Muscle layer of duodenum (tissue), 2 donors: Measurements from ENCODE around the gene ACTRT2.

Experiments
- H3K27ac ChIP-seq: one replicate; pipeline ENCODE4 v1.7.0; 2013; ENCODE audit warnings: mild to moderate bottlenecking, low read length
- H3K27me3 ChIP-seq: one replicate; pipeline ENCODE4 v1.7.0; 2013; ENCODE audit warnings: low read depth, mild to moderate bottlenecking, control low read depth, low read length
- H3K36me3 ChIP-seq, 2 donors: one replicate each; pipeline ENCODE4 v1.7.0; 2013; ENCODE audit warnings: low read length in 2 of 2, control low read depth in 1 of 2, mild to moderate bottlenecking in 1 of 2; ENCODE audit not compliant: insufficient read depth in 2 of 2, control insufficient read depth in 1 of 2
- H3K4me1 ChIP-seq, 2 donors: one replicate each; pipeline ENCODE4 v1.7.0; 2013; ENCODE audit warnings: low read length in 2 of 2, mild to moderate bottlenecking in 2 of 2, control low read depth in 1 of 2, moderate library complexity in 1 of 2; ENCODE audit not compliant: insufficient read depth in 2 of 2, control insufficient read depth in 1 of 2
- H3K4me3 ChIP-seq, 2 donors: one replicate each; pipeline ENCODE4 v1.7.0; 2013; ENCODE audit warnings: low read length in 2 of 2, low read depth in 1 of 2, mild to moderate bottlenecking in 1 of 2
- H3K9me3 ChIP-seq, 2 donors: one replicate each; pipeline ENCODE4 v1.7.0; 2013; ENCODE audit warnings: low read length in 2 of 2, control low read depth in 1 of 2, mild to moderate bottlenecking in 1 of 2; ENCODE audit not compliant: control insufficient read depth in 1 of 2
- donor health status: healthy.

ACTRT2 gene

GRCh38 chr1:2999571-2999970, 21.7 kb upstream of the ACTRT2 start:
- H3K27ac ChIP-seq, result no peak overlapping the region

GRCh38 chr1:3000214-3000613, 21.1 kb upstream of the ACTRT2 start:
- H3K9me3 ChIP-seq, result peaks cover 0 to 4% of the 10 kb centered on the region in 2 donors
- H3K4me3 ChIP-seq, result no peak overlapping the region
- H3K4me1 ChIP-seq, result no peaks in the 10 kb centered on the region
- no peaks in the 10 kb centered on the region for H3K36me3 ChIP-seq
- H3K27me3 ChIP-seq, result no peaks in the 10 kb centered on the region
- H3K27ac ChIP-seq, result no peak overlapping the region

More at GRCh38 chr1:2999571-2999970, 21.7 kb upstream of the ACTRT2 start:
- H3K4me1 ChIP-seq, result no peaks in the 10 kb centered on the region
- H3K36me3 ChIP-seq, result no peaks in the 10 kb centered on the region
- no peaks in the 10 kb centered on the region for H3K27me3 ChIP-seq
- H3K4me3 ChIP-seq, result no peak overlapping the region
- H3K9me3 ChIP-seq, result peaks cover 0 to 6% of the 10 kb centered on the region in 2 donors

GRCh38 chr1:3000671-3001470, 20.4 kb upstream of the ACTRT2 start:
- Histone ChIP-seq H3K4me1 (no peaks in the 10 kb centered on the region), H3K9me3 (peaks cover 0 to 4% of the 10 kb centered on the region in 2 donors), H3K4me3 (no peak overlapping the region), H3K27ac (no peak overlapping the region), H3K27me3 (no peaks in the 10 kb centered on the region), H3K36me3 (no peaks in the 10 kb centered on the region)

- Histone ChIP-seq H3K4me3 (no peak overlapping the region), H3K9me3 (peaks cover 0 to 2% of the 10 kb centered on the region in 2 donors), H3K4me1 (no peaks in the 10 kb centered on the region), H3K27me3 (no peaks in the 10 kb centered on the region), H3K27ac (no peak overlapping the region), H3K36me3 (no peaks in the 10 kb centered on the region)
Observed at GRCh38 chr1:3001471-3002348, 19.6 kb upstream of the ACTRT2 start.

GRCh38 chr1:3002349-3003038, 18.8 kb upstream of the ACTRT2 start:
- Histone ChIP-seq H3K36me3 (no peaks in the 10 kb centered on the region), H3K4me1 (no peaks in the 10 kb centered on the region), H3K27me3 (no peaks in the 10 kb centered on the region), H3K9me3 (peaks cover 0 to 4% of the 10 kb centered on the region in 2 donors), H3K27ac (no peak overlapping the region), H3K4me3 (no peak overlapping the region)

GRCh38 chr1:3003039-3003940, 18.0 kb upstream of the ACTRT2 start:
- Histone ChIP-seq H3K4me3 (no peak overlapping the region), H3K36me3 (no peaks in the 10 kb centered on the region), H3K27me3 (no peaks in the 10 kb centered on the region), H3K9me3 (peaks cover 0 to 8% of the 10 kb centered on the region in 2 donors), H3K4me1 (no peaks in the 10 kb centered on the region), H3K27ac (no peak overlapping the region)

GRCh38 chr1:3003941-3004270, 17.4 kb upstream of the ACTRT2 start:
- no peaks in the 10 kb centered on the region for H3K27me3 ChIP-seq
- no peaks in the 10 kb centered on the region for H3K4me1 ChIP-seq
- no peak overlapping the region for H3K27ac ChIP-seq
- no peak overlapping the region for H3K4me3 ChIP-seq
- peaks cover 4 to 11% of the 10 kb centered on the region in 2 donors for H3K9me3 ChIP-seq
- no peaks in the 10 kb centered on the region for H3K36me3 ChIP-seq

GRCh38 chr1:3004285-3005205, 16.7 kb upstream of the ACTRT2 start:
- peaks cover 6 to 12% of the 10 kb centered on the region in 2 donors for H3K9me3 ChIP-seq
- H3K27me3 ChIP-seq, result no peaks in the 10 kb centered on the region
- no peak overlapping the region for H3K4me3 ChIP-seq
- no peaks in the 10 kb centered on the region for H3K4me1 ChIP-seq
- H3K36me3 ChIP-seq, result no peaks in the 10 kb centered on the region
- no peak overlapping the region for H3K27ac ChIP-seq

- Histone ChIP-seq H3K4me3 (no peak overlapping the region), H3K27me3 (no peaks in the 10 kb centered on the region), H3K27ac (no peak overlapping the region), H3K36me3 (no peaks in the 10 kb centered on the region), H3K9me3 (peaks cover 6 to 12% of the 10 kb centered on the region in 2 donors), H3K4me1 (no peaks in the 10 kb centered on the region)
Observed at GRCh38 chr1:3005771-3006170, 15.5 kb upstream of the ACTRT2 start.
